ENCODE data around the gene MAPK14.

GRCh38 chr6:36069573-36069972 lies 42.0 kb downstream of the MAPK14 start:
- TF ChIP-seq CTCF (IDR thresholded peaks at IDR 0.05; ENCODE audit: insufficient read depth, low read depth, low read length) (no peak), EZH2 (IDR thresholded peaks at IDR 0.05; ENCODE audit: insufficient read depth, low read length) (no peak)
